Right forelimb (tissue), 1 donor: ENCODE data around the gene GSTO2.

Experiments used
- DNase-seq: peaks from one replicate; pipeline ENCODE4 v3.0.0-alpha.2; 2018

GSTO2 gene

GRCh38 chr10:104254493-104255310, 14.3 kb upstream of the GSTO2 start, which contains the start of gene GSTO1:
GSTO1 (plus strand) TSS chr10:104254892; CDS start chr10:104254929, 37 bp downstream.
- peak; percentile 74 for DNase-seq

DNA sequence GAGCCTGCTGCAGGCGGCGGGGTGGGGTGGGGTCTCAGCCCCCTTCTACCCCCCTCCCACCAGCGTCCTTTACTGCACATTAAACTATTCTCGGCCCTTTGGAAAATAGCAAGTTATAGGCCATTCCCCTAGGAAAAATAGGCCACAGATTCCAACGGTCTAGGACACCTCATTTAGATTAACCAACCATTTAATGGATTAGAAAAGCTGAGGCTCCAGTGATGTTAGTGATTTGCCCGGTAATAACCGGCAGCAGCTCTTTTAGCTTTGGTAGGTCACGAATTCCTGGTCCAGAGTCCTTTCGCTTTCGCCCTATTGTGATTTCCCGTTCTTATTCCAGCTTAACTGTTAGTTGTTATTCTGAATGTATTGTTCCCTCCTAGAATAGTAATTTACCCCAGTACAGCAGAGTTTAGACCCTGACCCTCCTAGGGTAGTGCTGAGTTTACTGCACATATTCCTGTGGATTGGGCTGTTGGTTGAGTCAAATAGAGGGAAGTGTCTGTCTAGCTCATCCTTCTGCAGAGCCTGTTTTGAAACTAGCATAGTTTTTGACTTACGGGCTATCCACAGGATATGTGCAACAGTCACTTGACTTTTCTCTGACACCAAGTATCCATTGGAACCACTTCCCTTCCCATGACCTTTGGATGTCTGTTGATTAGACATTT, 13.5 kb upstream of the GSTO2 start:
- no peak for DNase-seq

DNA sequence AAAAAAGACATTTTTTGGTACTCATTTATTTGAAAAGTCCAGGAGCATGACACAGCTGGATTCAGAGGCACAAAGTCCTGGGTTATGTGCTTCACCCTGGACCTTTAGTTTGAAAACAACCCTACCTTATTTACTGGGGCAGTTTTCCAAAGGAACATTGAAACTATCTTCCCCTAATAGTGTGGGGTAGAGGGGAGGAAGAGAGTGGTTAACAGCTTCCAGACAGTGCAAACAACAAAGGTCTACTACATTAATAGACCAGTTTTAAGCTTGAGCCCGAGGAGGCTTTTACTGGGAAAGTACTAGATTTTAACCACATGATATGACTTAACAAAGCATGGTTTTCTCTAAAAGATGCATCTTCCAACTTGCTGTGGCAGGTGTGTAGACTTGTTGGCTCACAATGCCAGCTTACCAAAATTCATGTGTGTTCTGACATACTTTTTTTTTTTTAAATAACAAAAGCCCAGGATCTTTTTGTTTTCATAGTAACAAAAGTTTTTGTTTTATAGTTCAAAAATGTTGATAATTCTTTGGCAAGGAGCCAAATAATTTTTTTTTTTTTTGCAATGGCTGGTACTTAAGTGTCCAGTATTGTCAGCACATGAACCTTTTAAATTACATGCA, 12.5 kb upstream of the GSTO2 start:
- DNase-seq = no peak

GRCh38 chr10:104257235-104257634, 11.7 kb upstream of the GSTO2 start:
- DNase-seq = no peak

DNA sequence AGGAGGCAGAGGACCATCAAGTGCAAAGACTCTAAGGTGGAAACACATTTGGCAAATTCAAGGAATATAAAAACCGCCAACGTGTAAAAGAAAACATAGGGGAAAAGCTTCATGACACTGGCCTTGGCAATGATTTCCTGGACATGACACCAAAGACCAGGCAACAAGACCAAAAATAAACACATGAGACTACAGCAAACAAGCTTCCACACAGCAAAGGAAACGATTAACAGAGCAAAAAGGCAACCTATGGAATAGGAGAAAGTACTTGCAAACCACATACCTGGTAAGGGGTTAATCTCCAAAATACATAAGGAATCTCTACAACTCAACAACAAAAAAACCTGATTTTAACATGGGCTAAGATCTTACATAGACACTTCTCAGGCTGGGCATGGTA, 10.8 kb upstream of the GSTO2 start:
- no peak for DNase-seq

DNA sequence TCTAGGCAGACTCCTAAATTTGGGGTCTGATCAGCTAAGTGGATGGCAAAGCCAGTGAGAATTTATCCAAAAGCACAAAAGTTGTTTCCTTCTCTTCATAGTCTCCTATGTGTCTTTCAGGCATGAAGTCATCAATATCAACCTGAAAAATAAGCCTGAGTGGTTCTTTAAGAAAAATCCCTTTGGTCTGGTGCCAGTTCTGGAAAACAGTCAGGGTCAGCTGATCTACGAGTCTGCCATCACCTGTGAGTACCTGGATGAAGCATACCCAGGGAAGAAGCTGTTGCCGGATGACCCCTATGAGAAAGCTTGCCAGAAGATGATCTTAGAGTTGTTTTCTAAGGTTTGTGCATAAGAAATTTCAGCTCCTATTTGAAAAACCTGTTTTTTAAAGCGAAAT, 9.5 kb upstream of the GSTO2 start:
- DNase-seq = no peak

DNA sequence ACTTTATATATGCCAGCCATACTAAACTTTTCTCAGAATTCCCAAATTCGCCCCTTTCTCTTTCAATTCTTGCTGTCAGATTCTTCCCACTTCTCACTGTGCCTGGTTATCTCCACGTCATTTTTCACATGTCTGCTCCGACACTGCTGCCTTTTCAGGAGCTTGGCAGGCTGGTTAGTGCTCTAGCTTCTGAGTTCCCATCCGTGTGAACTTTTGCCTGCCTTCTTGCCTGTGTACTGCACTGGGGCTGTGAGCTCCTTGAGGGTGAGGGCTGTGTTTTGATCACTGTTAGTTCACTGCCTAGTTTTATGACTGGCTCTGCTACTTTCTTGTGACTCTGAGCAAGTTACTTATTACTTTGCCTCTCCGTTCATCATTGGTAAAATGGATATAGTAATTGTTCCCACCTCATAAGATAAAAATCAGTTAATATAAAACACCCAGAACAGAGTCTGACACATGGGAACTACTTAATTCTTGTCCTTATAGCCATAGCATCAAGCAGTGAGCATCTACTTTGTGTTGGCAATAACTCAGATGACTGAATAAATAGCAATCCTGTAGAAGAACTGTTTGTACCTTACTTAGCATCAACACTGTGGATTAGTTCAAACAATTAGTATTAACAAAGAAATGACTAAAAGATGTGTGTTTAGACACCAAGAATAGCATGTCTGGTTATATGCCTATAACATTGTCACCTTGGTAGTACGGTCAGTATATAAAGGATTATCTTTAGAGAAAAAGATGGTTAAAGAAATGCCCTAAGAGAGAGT, 8.8 kb upstream of the GSTO2 start:
- no peak for DNase-seq

DNA sequence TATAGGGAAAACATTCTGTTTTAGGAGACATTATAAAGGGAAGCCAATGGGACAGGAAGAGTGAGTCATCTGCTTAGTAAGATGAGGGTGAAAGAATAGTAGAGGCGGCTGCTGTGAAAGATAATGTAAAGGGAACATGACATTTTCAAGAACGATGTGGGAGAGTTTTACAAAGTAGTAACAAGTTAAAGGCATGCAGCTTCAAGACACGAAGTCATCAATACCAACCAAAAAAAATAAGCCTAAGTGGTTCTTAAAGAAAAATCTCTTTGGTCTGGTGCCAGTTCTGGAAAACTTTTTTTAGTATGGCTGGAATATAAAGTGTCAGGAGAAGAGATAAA, 8.2 kb upstream of the GSTO2 start:
- DNase-seq = no peak

DNA sequence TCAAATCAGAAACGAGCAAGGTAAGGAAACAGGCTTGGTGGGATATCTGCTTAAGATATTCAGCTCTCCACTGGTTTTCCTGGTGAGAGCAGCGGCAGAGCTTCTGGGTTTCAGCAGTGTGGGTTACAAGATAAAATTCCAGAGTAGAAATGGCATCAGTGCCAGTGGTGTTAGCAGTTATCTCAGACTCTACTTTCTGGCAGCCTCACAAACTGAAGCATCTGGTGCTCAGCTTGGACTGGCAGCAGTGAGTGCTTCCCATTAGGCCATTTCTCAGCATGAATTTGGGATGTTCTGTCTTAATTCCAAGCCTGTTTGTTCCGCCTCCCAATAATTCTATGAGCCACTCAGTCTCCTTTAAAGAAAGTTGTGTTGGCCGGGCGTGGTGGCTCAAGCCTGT, 6.9 kb upstream of the GSTO2 start:
- DNase-seq = no peak

DNA sequence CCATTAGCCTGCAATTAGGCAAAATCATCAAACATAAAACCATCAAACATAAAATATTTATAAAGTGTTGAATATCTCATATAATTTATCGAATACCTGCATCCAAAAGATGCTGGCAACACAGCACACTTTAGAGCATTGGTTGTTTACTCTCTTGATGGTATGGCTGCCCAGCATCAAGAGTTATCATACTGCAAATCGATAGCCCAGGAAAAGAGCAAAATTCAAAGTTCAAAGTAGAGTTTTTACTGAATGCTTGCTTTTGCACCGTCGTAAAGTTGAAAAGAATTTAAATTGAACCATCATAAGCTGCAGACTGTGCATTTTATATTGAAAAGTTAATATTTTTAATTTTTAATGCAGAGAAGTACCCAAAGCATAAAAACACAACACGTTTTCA, 4.2 kb upstream of the GSTO2 start:
- DNase-seq = no peak

- DNase-seq = no peak
These were observed 1.1 kb upstream of the GSTO2 start for GRCh38 chr10:104267721-104268404.

DNA sequence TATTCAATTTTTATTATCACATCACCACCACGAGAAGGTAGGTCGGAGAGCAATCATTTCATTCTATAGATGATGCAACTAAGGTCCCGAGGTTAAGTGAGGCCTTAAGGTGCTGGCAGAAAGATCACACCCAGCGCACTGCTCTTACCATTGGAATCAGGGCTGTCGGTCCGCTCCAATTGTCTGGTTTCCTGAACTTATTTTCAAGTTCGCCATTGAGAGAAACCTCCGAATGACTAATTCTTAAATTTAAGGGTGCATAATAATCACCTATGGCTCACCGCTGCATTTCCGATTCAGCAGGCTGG, 625 bp upstream of the GSTO2 start:
- no peak for DNase-seq

GRCh38 chr10:104273286-104273685, 4.3 kb downstream of the GSTO2 start:
- DNase-seq = no peak

DNA sequence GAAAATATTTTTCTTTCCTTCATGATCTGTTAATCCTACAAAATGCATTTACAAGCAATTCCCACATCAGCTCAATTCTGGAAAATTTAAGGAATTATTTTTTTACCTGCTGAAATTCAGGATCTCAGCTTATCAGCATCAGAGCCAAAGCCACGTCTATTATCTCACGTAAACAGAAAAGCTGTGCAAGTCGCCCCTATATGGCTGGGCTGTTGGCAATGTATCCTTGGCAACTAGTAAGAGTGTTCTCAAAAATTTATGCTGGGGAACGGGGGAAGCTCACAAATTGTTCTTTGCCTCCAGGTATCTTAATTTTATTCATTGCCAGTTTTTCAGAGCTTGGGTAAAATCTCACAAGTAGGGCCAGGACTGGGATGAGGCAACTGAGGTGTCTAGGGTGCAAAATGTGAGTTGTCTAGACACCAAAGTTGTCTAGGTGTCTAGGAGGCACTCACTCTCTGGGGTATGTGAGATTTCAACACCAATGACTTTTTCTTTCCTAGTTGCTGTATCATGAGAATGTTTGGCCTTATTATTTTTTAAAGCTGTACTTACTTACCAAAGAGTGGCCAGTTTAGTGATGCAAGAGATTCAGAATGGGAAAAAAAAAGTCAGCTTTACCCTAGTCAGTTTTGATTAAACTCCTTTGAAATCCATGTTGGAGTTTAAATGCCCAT, 5.1 kb downstream of the GSTO2 start:
- no peak for DNase-seq

DNA sequence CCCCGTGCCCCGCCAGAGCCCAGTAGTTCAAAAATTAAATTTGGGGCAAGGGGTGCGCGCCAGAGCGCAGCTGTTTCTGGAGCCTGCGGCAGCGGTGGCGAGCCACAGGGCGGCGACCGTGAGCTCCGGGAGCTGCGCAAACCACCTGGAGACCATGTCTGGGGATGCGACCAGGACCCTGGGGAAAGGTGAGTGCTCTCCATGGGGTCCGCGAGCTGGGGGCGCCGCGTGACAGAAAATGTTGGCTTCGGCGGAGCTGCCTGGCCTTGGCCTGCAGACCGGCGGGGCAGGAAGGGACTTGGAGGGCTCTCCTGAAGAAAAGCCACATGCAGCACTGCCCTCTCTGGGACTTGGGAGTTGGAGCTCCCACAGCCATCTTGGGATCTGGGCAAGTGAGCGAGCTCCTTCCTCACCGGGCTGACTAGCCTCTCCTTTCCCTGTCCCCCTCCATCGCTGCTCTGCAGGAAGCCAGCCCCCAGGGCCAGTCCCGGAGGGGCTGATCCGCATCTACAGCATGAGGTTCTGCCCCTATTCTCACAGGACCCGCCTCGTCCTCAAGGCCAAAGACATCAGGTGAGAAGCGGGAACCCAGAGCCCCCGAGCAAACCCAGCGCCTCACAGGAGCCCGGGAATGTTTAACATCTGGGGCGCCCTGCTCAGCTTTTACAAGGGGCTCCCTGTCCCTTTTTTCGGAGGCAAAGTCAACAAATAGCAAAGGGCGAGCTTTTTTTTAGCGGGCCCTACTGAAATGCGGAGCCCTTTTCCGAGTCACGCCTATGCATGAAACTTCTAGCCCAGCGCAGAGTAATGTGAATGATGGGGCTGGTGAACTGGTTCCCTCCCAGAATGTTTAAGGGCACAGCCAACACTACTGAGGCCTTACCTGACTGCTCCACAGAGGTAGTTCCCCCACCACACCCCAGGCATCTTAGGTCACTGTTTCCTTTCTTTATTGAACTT, 6.1 kb downstream of the GSTO2 start:
- DNase-seq = peak; percentile 55

DNA sequence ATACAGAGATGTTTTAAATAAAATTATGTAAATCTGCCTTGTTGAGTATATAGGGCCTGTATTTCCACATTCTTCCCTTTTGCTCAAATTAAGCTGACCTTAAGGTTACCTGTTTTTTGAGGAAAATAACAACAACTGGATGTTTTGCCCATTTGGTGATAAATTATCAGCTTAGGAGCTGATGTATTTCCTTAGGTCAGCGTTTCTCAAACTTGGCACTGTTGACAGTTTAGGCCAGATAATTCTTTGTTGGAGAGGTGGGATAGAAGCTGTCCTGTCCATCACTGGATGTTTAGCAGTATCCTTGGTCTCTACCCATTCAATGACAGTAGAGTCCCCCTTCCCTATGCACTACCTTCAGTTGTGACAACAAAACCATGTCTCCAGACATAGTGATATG, 7.2 kb downstream of the GSTO2 start:
- no peak for DNase-seq

DNA sequence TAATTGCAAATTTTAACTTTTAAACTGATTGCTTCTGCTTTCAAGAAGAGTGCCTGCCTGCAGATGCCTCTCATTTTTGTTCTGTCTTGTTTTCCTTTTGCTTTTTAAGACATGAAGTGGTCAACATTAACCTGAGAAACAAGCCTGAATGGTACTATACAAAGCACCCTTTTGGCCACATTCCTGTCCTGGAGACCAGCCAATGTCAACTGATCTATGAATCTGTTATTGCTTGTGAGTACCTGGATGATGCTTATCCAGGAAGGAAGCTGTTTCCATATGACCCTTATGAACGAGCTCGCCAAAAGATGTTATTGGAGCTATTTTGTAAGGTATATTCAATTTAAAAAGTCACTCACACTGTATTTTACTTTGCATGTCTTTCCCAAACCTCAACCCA, 8.8 kb downstream of the GSTO2 start:
- no peak for DNase-seq

DNA sequence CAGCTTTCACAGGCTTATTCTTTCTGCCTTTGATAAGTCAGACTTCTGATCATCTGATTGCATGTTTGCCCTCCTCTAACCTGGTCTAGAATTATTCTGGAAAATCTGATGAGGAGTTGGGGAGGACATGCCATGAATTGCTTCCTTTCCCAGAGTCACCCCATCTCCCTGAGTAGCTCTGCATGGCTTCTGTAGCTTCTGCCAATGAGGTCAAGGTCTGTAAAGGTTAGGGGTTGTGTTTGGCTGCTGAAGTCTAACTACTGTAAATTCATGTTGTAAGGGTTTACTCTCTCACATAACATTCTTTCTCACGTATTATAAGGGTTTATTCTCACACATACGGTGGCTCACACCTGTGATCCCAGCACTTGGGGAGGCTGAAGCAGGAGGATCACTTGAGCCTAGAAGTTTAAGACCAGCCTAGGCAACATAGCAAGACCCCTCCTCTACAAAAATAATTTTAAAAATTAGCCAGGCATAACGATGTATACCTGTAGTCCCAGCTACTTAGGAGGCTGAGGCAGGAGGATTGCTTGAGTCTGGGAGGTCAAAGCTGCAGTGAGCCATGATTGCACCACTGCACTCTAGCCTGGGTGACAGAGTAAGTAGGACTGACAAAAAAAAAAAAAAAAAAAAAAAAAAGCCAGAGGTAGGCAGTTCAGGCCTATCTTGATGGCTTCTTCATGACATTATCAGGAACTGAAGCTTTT, 10.7 kb downstream of the GSTO2 start:
- DNase-seq = no peak

GRCh38 chr10:104281694-104282093, 12.7 kb downstream of the GSTO2 start:
- no peak for DNase-seq

DNA sequence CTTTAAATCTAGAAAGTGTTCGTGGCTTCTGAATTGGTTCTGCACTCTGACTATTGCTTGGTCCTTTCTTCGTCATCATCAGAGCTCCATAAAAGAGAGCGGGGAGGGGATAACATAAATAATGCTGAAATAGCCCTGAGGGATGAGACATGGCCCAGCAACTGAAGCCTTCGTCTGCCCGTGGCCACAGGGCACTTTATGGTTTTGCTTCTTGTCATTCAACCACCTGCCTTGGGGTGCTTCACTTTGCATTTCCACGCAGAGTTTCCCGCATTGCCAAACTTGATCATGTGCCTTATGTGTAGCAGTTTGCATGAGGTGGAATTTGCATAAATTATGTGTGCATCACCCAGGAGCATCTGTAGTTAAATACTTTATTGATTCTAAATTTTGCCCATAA, 15.9 kb downstream of the GSTO2 start:
- no peak for DNase-seq
